Astrocyte (in vitro differentiated cells and primary cell): Measurements from ENCODE around the gene CNTNAP5.

Source experiments
- EZH2 ChIP-seq: IDR thresholded peaks from 2 replicates; pipeline ENCODE4 v1.6.1; 2012; ENCODE audit warnings: mild to moderate bottlenecking, low read length, inconsistent platforms; ENCODE audit not compliant: insufficient read depth
- TF ChIP-seq, protein P1 (sequence below): IDR thresholded peaks from 2 replicates; pipeline ENCODE4 v1.5.1; 2011; ENCODE audit warnings: low read depth, mild to moderate bottlenecking, inconsistent platforms, low read length, moderate library complexity; ENCODE audit not compliant: insufficient read depth

DNA sequence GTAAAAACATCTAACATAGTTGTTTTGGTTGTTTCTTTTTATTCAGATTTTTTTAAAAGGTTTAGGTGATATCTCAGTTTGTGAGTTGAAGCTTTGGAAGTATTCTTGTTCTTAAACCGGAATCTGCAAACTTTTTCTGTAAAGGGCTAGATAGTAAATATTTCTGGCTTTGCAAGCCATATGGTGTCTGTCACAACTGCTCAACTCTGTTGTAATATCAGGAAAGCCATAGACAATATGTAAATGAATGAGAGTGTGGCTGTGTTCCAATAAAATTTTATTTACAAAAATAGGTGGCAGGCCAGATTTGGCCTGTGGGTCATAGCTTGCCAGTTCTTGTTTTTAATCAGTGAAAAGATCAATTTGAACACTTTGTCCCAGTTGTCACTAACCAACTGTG, 134.1 kb downstream of the CNTNAP5 start:
- TF ChIP-seq, protein P1, sequence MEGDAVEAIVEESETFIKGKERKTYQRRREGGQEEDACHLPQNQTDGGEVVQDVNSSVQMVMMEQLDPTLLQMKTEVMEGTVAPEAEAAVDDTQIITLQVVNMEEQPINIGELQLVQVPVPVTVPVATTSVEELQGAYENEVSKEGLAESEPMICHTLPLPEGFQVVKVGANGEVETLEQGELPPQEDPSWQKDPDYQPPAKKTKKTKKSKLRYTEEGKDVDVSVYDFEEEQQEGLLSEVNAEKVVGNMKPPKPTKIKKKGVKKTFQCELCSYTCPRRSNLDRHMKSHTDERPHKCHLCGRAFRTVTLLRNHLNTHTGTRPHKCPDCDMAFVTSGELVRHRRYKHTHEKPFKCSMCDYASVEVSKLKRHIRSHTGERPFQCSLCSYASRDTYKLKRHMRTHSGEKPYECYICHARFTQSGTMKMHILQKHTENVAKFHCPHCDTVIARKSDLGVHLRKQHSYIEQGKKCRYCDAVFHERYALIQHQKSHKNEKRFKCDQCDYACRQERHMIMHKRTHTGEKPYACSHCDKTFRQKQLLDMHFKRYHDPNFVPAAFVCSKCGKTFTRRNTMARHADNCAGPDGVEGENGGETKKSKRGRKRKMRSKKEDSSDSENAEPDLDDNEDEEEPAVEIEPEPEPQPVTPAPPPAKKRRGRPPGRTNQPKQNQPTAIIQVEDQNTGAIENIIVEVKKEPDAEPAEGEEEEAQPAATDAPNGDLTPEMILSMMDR: no peak
- TF ChIP-seq EZH2: no peak
